K562 (cell line): Measurements from ENCODE around the gene CEMIP2. TPM values are rescaled to one million over a fixed set of nuclear protein-coding genes. Genes with fewer than 3 reads are reported as not detected.

Experiments used
- ATAC-seq: fragments of 200-7000 bp; cut with Tn5 transposase; 3 replicates; pipeline ENCODE4 v1.9.1; 2020; ENCODE audit warnings: moderate library complexity
- BruUV-seq: library from RNA; stranded (reverse); fragments of 400-500 nt; replicated peaks from 2 replicates; lab custom pipeline; 2021; lab: Mats Ljungman, UMichigan
- CTCF ChIA-PET: fragments of 300-600 bp; formaldehyde crosslinking; extraction: SDS; loops from one replicate; lab custom pipeline; 2021; ENCODE audit warnings: low intra/inter-chr PET ratio; lab: Yijun Ruan, JAX
- POLR2A ChIA-PET: fragments of 300-600, 350-650 bp; sonication (Branson Sonifier 250); formaldehyde crosslinking; extraction: SDS; loops from one replicate; lab custom pipeline; 2021; ENCODE audit warnings: antibody characterized with exemption, inconsistent platforms; lab: Yijun Ruan, JAX
- DNase-seq, 4 experiments: peaks; one replicate each; pipeline versions ENCODE4 v3.0.0 to v3.0.0-alpha.2; 2011 to 2018; ENCODE audit warnings: low spot score in 3 of 4, mixed read lengths in 3 of 4; ENCODE audit errors: extremely low read depth in 1 of 4
- FAIRE-seq: peaks from 2 replicates; lab custom pipeline; 2011; peaks lifted over from hg19 to GRCh38; lab: Jason Lieb, UNC
- H2AFZ ChIP-seq: 2 replicates; pipeline ENCODE4 v1.6.0; 2011; ENCODE audit warnings: low read depth, low read length, control low read depth, inconsistent platforms
- H3K27ac ChIP-seq: fragments of 200-600 bp; 3 replicates; pipeline ENCODE4 v1.8.0; 2011; ENCODE audit warnings: low read depth, mild to moderate bottlenecking, control low read depth, inconsistent platforms, low read length, moderate library complexity, mixed read lengths; ENCODE audit errors: extremely low read depth
- H3K27me3 ChIP-seq, 2 experiments: fragments of 300-600 bp in 1 of 2; 2 replicates in 1 of 2; 3 replicates in 1 of 2; pipeline versions ENCODE4 v1.6.0 to v1.8.0; 2011; ENCODE audit warnings: inconsistent platforms in 2 of 2, low read length in 2 of 2, mild to moderate bottlenecking in 1 of 2, mixed read lengths in 1 of 2, moderate library complexity in 1 of 2; ENCODE audit not compliant: control insufficient read depth in 2 of 2, insufficient read depth in 2 of 2
- H3K36me3 ChIP-seq: fragments of 300-600 bp; 3 replicates; pipeline ENCODE4 v1.8.0; 2011; ENCODE audit warnings: mild to moderate bottlenecking, low read length, inconsistent platforms; ENCODE audit not compliant: control insufficient read depth, insufficient read depth
- H3K4me1 ChIP-seq, 2 experiments: fragments of 200-600 bp in 1 of 2; replicated peaks in 1 of 2; 2 replicates in 1 of 2; 3 replicates in 1 of 2; pipeline versions ENCODE4 v1.5.1 to v1.8.0; 2011; ENCODE audit warnings: inconsistent platforms in 2 of 2, low read length in 2 of 2, mild to moderate bottlenecking in 1 of 2, mixed read lengths in 1 of 2, moderate library complexity in 1 of 2; ENCODE audit not compliant: control insufficient read depth in 2 of 2, insufficient read depth in 2 of 2
- H3K4me2 ChIP-seq: 2 replicates; pipeline ENCODE4 v1.6.1; 2011; ENCODE audit warnings: low read length, control low read depth, inconsistent platforms, mixed read lengths; ENCODE audit not compliant: insufficient read depth
- H3K4me3 ChIP-seq: fragments of 200-600 bp; sonication (generic), shearing (Covaris generic); 2 replicates; pipeline ENCODE4 v1.5.1; 2016; ENCODE audit warnings: control low read depth, inconsistent platforms
- H3K79me2 ChIP-seq: fragments of 200-600 bp; 3 replicates; pipeline ENCODE4 v1.8.0; 2011; ENCODE audit warnings: low read length, inconsistent platforms; ENCODE audit not compliant: control insufficient read depth, insufficient read depth
- H3K9ac ChIP-seq, 2 experiments: 2 replicates each; pipeline versions ENCODE4 v1.6.0 to v1.6.1; 2011; ENCODE audit warnings: low read depth in 2 of 2, low read length in 2 of 2, control low read depth in 1 of 2, inconsistent platforms in 1 of 2, mild to moderate bottlenecking in 1 of 2, mixed read lengths in 1 of 2; ENCODE audit not compliant: insufficient read depth in 1 of 2
- H3K9me1 ChIP-seq: one replicate; pipeline ENCODE4 v1.6.0; 2011; ENCODE audit warnings: inconsistent platforms, mild to moderate bottlenecking, low read length, moderate library complexity; ENCODE audit not compliant: control insufficient read depth, insufficient read depth
- H3K9me3 ChIP-seq: replicated peaks from 2 replicates; pipeline ENCODE4 v1.5.1; 2011; ENCODE audit warnings: low read depth, low read length, inconsistent platforms; ENCODE audit not compliant: control insufficient read depth, insufficient read depth
- H4K20me1 ChIP-seq: replicated peaks from 2 replicates; pipeline ENCODE4 v1.6.1; 2011; ENCODE audit warnings: low read length, inconsistent platforms, mixed read lengths; ENCODE audit not compliant: control insufficient read depth, insufficient read depth
- ARHGAP35 ChIP-seq: fragments of 450-650 bp; IDR thresholded peaks from 2 replicates; pipeline ENCODE4 v1.6.1; 2018; ENCODE audit not compliant: partially characterized antibody
- NEUROD1 ChIP-seq: fragments of 150-350 bp; IDR thresholded peaks from 2 replicates; pipeline ENCODE4 v1.6.1; 2014; ENCODE audit warnings: borderline replicate concordance, low read length, low read depth; ENCODE audit not compliant: partially characterized antibody
- SAFB ChIP-seq: fragments of 200-400 bp; formaldehyde crosslinking; IDR thresholded peaks from 2 replicates; pipeline ENCODE4 v1.6.1; 2017; ENCODE audit warnings: low read depth, low read length, borderline replicate concordance
- TRIM24 ChIP-seq, 2 experiments: fragments of 450-650 bp; IDR thresholded peaks; 2 replicates each; pipeline ENCODE4 v1.6.1; 2016
- ZNF507 ChIP-seq: conservative IDR thresholded peaks from 2 replicates; pipeline ENCODE4 v1.6.1; 2017; ENCODE audit warnings: missing genetic modification characterization, missing compliant biosample characterization
- WGBS: fragments of 100-300 bp; shearing (Covaris generic); methylation state at CpG from one replicate; pipeline ENCODE4 v1.1.6; 2016; ENCODE audit warnings: low coverage, mixed read lengths; ENCODE audit not compliant: insufficient coverage; ENCODE audit errors: missing lambda C conversion rate; 5-methylcytosine and 5-hydroxymethylcytosine counted together
- in situ Hi-C: fragments of 300-500 bp; cut with MboI; formaldehyde crosslinking; loops from 4 replicates; pipeline ENCODE4 v1.15.0; 2018; ENCODE audit warnings: inconsistent platforms, mixed read lengths
- intact Hi-C: fragments of 100-400 bp; cut with micrococcal nuclease; formaldehyde crosslinking; loops from 2 replicates; pipeline ENCODE4 v1.14.2; 2022
- polyA plus RNA-seq, 8 experiments: library from polyadenylated mRNA; depleted of rRNA in 4 of 8; stranded (reverse) in 5 of 8; unstranded in 3 of 8; fragments of >200 nt; fragmentation: Nextera tagmentation in 2 of 8; fragmentation: Illumina TruSeq in 1 of 8; extraction: Ambion mirVana in 2 of 8; extraction: Trizol in 1 of 8; gene quantifications; 2 replicates each; pipeline versions ENCODE4 v1.2.1 to v1.2.3, GENCODE V29; 2011 to 2014; ENCODE audit warnings: inconsistent platforms in 1 of 8, missing spikeins in 1 of 8
- total RNA-seq, 7 experiments: library from RNA; depleted of rRNA in 6 of 7; stranded (reverse); fragments of >200 nt in 6 of 7; fragmentation: Illumina TruSeq in 2 of 7; extraction: Trizol in 2 of 7; gene quantifications; 2 replicates each; pipeline versions ENCODE4 v1.2.1 to v1.2.3, GENCODE V29; 2011 to 2021; ENCODE audit warnings: low replicate concordance in 1 of 7

The CEMIP2 gene
- total and polyA plus RNA-seq, 9 of the 15 experiments (the other 6 are each of a cell fraction or from before 2014, with no cell fraction given), result 5.4 to 29.9 (median 14.2) TPM

DNA sequence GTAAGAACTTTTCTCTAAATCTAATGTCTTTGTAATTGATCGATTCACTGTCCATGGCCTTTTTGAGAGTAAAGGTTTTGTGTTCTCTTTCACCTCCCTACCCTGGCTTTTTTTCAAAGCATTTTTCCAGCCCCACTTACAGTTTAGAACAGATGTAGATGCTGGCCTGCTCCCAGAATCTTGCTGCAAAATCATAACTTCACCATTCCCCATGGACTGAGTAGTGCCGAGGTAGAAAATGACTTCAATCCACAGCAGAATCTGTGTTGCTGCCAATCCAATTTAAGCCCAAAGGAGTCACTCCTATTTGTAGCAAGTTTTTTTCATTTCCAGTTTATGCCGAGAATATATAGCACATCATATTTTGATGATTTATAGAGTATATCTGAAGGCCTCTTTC, 46.5 kb upstream of the CEMIP2 start (continued):
- no peak for TF ChIP-seq SAFB
- no peak for TF ChIP-seq NEUROD1
- TF ChIP-seq ZNF507 (tag), result no peak
- no peak for TF ChIP-seq ARHGAP35
- TF ChIP-seq, all 486 proteins: peak for 0

GRCh38 chr9:71814226-71814625, 45.9 kb upstream of the CEMIP2 start:
- no peaks in the 10 kb centered on the region for H3K4me1 ChIP-seq
- no peak for ATAC-seq
- H3K4me3 ChIP-seq, result no peak overlapping the region
- no peaks in the 10 kb centered on the region for H3K36me3 ChIP-seq
- peaks cover 3 to 4% of the 10 kb centered on the region in 2 experiments; a peak in 4 of 5 replicates for H3K27me3 ChIP-seq
- H3K9me3 ChIP-seq, result no peaks in the 10 kb centered on the region
- 15% methylated on average over 3 of the region's 3 CpGs for WGBS
- POLR2A ChIA-PET, result no interaction called here
- H3K27ac ChIP-seq, result no peak overlapping the region
- no peaks in the 10 kb centered on the region for H3K9me1 ChIP-seq
- no peak overlapping the region for H3K9ac ChIP-seq
- no peak overlapping the region for H3K4me2 ChIP-seq
- no peaks in the 10 kb centered on the region for H3K79me2 ChIP-seq
- intact Hi-C loops, result no loop called here
- BruUV-seq, result no TSS peak
- no peaks in the 10 kb centered on the region for H4K20me1 ChIP-seq
- no peak for TF ChIP-seq TRIM24 (IDR thresholded peaks at IDR 0.05)
- TF ChIP-seq, all 486 proteins: peak for 0
- CTCF ChIA-PET, result interaction anchor here (0.6 kb wide), 1 partner anchor 417 kb away, joined by 6 read pairs; no protein-coding TSS in a partner anchor
- no peak for FAIRE-seq
- in situ Hi-C loops, result loop anchor here (25.0 kb wide), 2 partner anchors 448 to 527 kb away; no protein-coding TSS in a partner anchor
- DNase-seq, result no peak
- H2AFZ ChIP-seq, result no peak overlapping the region
